GM18858 (cell line): Measurements from ENCODE around the gene CTNNBIP1.

Source experiments
- ATAC-seq: cut with Tn5 transposase; IDR thresholded peaks from one replicate; pipeline ENCODE4 v1.9.1; 2021; ENCODE audit not compliant: unreplicated experiment

Gene CTNNBIP1

GRCh38 chr1:9859281-9860014 lies 50.6 kb downstream of the CTNNBIP1 start:
- ATAC-seq: no peak

GRCh38 chr1:9858293-9859035 lies 51.6 kb downstream of the CTNNBIP1 start:
- ATAC-seq: no peak

GRCh38 chr1:9855186-9855585 lies 54.9 kb downstream of the CTNNBIP1 start:
- no peak for ATAC-seq

- ATAC-seq: no peak
These were observed 56.8 kb downstream of the CTNNBIP1 start for GRCh38 chr1:9853249-9853595.

- no peak for ATAC-seq
These were observed 57.4 kb downstream of the CTNNBIP1 start for GRCh38 chr1:9852410-9853248.

- ATAC-seq: no peak
These were observed 58.1 kb downstream of the CTNNBIP1 start for GRCh38 chr1:9852004-9852403.

GRCh38 chr1:9850442-9851162 lies 59.5 kb downstream of the CTNNBIP1 start:
- no peak for ATAC-seq

GRCh38 chr1:9849691-9850441 lies 60.2 kb downstream of the CTNNBIP1 start:
- no peak for ATAC-seq

- no peak for ATAC-seq
These were observed 62.0 kb downstream of the CTNNBIP1 start for GRCh38 chr1:9848022-9848421.

- no peak for ATAC-seq
These were observed 62.8 kb downstream of the CTNNBIP1 start for GRCh38 chr1:9847269-9847668.

- ATAC-seq: no peak
These were observed 63.4 kb downstream of the CTNNBIP1 start for GRCh38 chr1:9846611-9847171.

- no peak for ATAC-seq
These were observed 64.2 kb downstream of the CTNNBIP1 start for GRCh38 chr1:9845914-9846313.

GRCh38 chr1:9844756-9845155 lies 65.3 kb downstream of the CTNNBIP1 start:
- no peak for ATAC-seq

GRCh38 chr1:9844106-9844505 lies 66.0 kb downstream of the CTNNBIP1 start:
- no peak for ATAC-seq

- no peak for ATAC-seq
These were observed 66.5 kb downstream of the CTNNBIP1 start for GRCh38 chr1:9843576-9843945.

GRCh38 chr1:9842781-9843575 lies 67.1 kb downstream of the CTNNBIP1 start:
- ATAC-seq: no peak

GRCh38 chr1:9842073-9842711 lies 67.9 kb downstream of the CTNNBIP1 start:
- ATAC-seq: no peak

- no peak for ATAC-seq
These were observed 68.6 kb downstream of the CTNNBIP1 start for GRCh38 chr1:9841460-9841859.

GRCh38 chr1:9840176-9840575 lies 69.9 kb downstream of the CTNNBIP1 start:
- no peak for ATAC-seq
